HG03565 (cell line): ENCODE data around the gene C15orf39.
"Not testable (repeated sequence)": the region's sequence is repeated elsewhere in the genome, so short reads cannot be mapped to it uniquely, and the experiment has no call there.

ENCODE experiments used
- ATAC-seq: cut with Tn5 transposase; IDR thresholded peaks from one replicate; pipeline ENCODE4 v1.9.1; 2021; ENCODE audit warnings: mild to moderate bottlenecking, moderate library complexity; ENCODE audit not compliant: unreplicated experiment

C15orf39 gene

GRCh38 chr15:75209289-75209676 lies 7.6 kb downstream of the C15orf39 start:
- no peak for ATAC-seq

- no peak for ATAC-seq
Measured at GRCh38 chr15:75210811-75211230, 9.1 kb downstream of the C15orf39 start.

GRCh38 chr15:75211436-75212199 lies 9.9 kb downstream of the C15orf39 start:
- ATAC-seq = no peak

GRCh38 chr15:75212200-75212858 lies 10.6 kb downstream of the C15orf39 start:
- no peak for ATAC-seq

- ATAC-seq = no peak
Measured at GRCh38 chr15:75213212-75213767, 11.6 kb downstream of the C15orf39 start.

GRCh38 chr15:75213768-75214221 lies 12.1 kb downstream of the C15orf39 start:
- no peak for ATAC-seq

GRCh38 chr15:75214293-75215096 lies 12.8 kb downstream of the C15orf39 start:
- ATAC-seq = no peak

- ATAC-seq = no peak
Measured at GRCh38 chr15:75215107-75216004, 13.7 kb downstream of the C15orf39 start.

- no peak for ATAC-seq
Measured at GRCh38 chr15:75217012-75217411, 15.3 kb downstream of the C15orf39 start.

GRCh38 chr15:75217574-75217973 lies 15.9 kb downstream of the C15orf39 start:
- not testable (repeated sequence) for ATAC-seq

- not testable (repeated sequence) for ATAC-seq
Measured at GRCh38 chr15:75219507-75219929, 17.8 kb downstream of the C15orf39 start.

- no peak for ATAC-seq
Measured at GRCh38 chr15:75223688-75224087, 22.0 kb downstream of the C15orf39 start.

- no peak for ATAC-seq
Measured at GRCh38 chr15:75224281-75224680, 22.6 kb downstream of the C15orf39 start.

GRCh38 chr15:75225102-75225836 lies 23.6 kb downstream of the C15orf39 start:
- ATAC-seq = not testable (repeated sequence)

- ATAC-seq = no peak
Measured at GRCh38 chr15:75225951-75226732, 24.5 kb downstream of the C15orf39 start.

GRCh38 chr15:75227112-75227511 lies 25.4 kb downstream of the C15orf39 start:
- not testable (repeated sequence) for ATAC-seq

- ATAC-seq = no peak
Measured at GRCh38 chr15:75227663-75228280, 26.1 kb downstream of the C15orf39 start.

GRCh38 chr15:75228787-75229186 lies 27.1 kb downstream of the C15orf39 start:
- no peak for ATAC-seq
